GM20000 (cell line): Measurements from ENCODE around the gene HUNK.

Source experiments
- DNase-seq: peaks from one replicate; pipeline ENCODE4 v3.0.0; 2012; ENCODE audit warnings: low spot score
- CTCF ChIP-seq: IDR thresholded peaks from 2 replicates; pipeline ENCODE4 v1.5.1; 2012; ENCODE audit warnings: mild to moderate bottlenecking, control low read depth; ENCODE audit errors: extremely low read depth, missing control alignments

Gene HUNK

GRCh38 chr21:31888936-31889371 is 16.1 kb downstream of the HUNK start:
- TF ChIP-seq CTCF, result no peak
- no peak for DNase-seq

- no peak for TF ChIP-seq CTCF
- DNase-seq, result no peak
Measured at GRCh38 chr21:31889460-31889859, 16.6 kb downstream of the HUNK start.

GRCh38 chr21:31892686-31893085 is 19.9 kb downstream of the HUNK start:
- DNase-seq, result no peak
- TF ChIP-seq CTCF, result no peak

- no peak for TF ChIP-seq CTCF
Measured at GRCh38 chr21:31893851-31894415, 21.1 kb downstream of the HUNK start.

GRCh38 chr21:31894457-31894856 is 21.6 kb downstream of the HUNK start:
- no peak for TF ChIP-seq CTCF
- no peak for DNase-seq

More at GRCh38 chr21:31893851-31894415, 21.1 kb downstream of the HUNK start:
- no peak for DNase-seq

- DNase-seq, result no peak
- no peak for TF ChIP-seq CTCF
Measured at GRCh38 chr21:31895077-31895835, 22.4 kb downstream of the HUNK start.

- DNase-seq, result no peak
- TF ChIP-seq CTCF, result no peak
Measured at GRCh38 chr21:31896019-31896418, 23.2 kb downstream of the HUNK start.
